ENCODE results near the gene GGT7. TPM values are rescaled to one million over a fixed set of nuclear protein-coding genes. Genes with fewer than 3 reads are reported as not detected.

GGT7 gene
- total and polyA plus RNA-seq, 9 of the 15 experiments (the other 6 are each of a cell fraction or from before 2014, with no cell fraction given): 0.04 to 18.3 (median 5.9) TPM

GRCh38 chr20:34875642-34876405 lies 3.2 kb upstream of the GGT7 start (continued):
- no peak for TF ChIP-seq ERF (CRISPR knock-in tag; IDR thresholded peaks at IDR 0.05)
- no peak for TF ChIP-seq KDM4B (IDR thresholded peaks at IDR 0.05; ENCODE audit: borderline replicate concordance in 2 of 2, low read depth in 1 of 2)
- TF ChIP-seq GABPB1 (CRISPR knock-in tag; IDR thresholded peaks at IDR 0.05): no peak; the same call in 1 of the 2 replicates
- TF ChIP-seq HINFP (tag; conservative IDR thresholded peaks at IDR 0.05; ENCODE audit: low read depth): no peak
- TF ChIP-seq E2F8 (IDR thresholded peaks at IDR 0.05; ENCODE audit: low read depth, partially characterized antibody): no peak
- no peak for TF ChIP-seq POLR3A (IDR thresholded peaks at IDR 0.05; ENCODE audit: borderline replicate concordance, extremely low read depth, insufficient read depth, insufficient read length)
- no peak for TF ChIP-seq PTRF (tag; IDR thresholded peaks at IDR 0.05)
- TF ChIP-seq ELF2 (CRISPR knock-in tag; IDR thresholded peaks at IDR 0.05): no peak
- TF ChIP-seq NFE2L1 (tag; IDR thresholded peaks at IDR 0.05; ENCODE audit: borderline replicate concordance, low read depth): no peak
- no peak for TF ChIP-seq HMGXB4 (CRISPR knock-in tag; IDR thresholded peaks at IDR 0.05)
- no peak for TF ChIP-seq ZNF184 (CRISPR knock-in tag; IDR thresholded peaks at IDR 0.05)
- no peak for TF ChIP-seq HMGN3 (IDR thresholded peaks at IDR 0.05; ENCODE audit: borderline replicate concordance, extremely low read depth, insufficient read length, low read depth, low read length)
- no peak for TF ChIP-seq DIDO1 (tag; IDR thresholded peaks at IDR 0.05; ENCODE audit: low read depth)
- no peak for TF ChIP-seq KDM2B (CRISPR knock-in tag; IDR thresholded peaks at IDR 0.05)
- no peak for TF ChIP-seq ZNF507 (tag; conservative IDR thresholded peaks at IDR 0.05)
- no peak for TF ChIP-seq TCF15 (CRISPR knock-in tag; IDR thresholded peaks at IDR 0.05)
- TF ChIP-seq ZNF140 (CRISPR knock-in tag; IDR thresholded peaks at IDR 0.05): no peak
- TF ChIP-seq TRIM28 (IDR thresholded peaks at IDR 0.05): no peak
- TF ChIP-seq ZEB2 (IDR thresholded peaks at IDR 0.05): peak; percentile 94
- TF ChIP-seq PHF20 (IDR thresholded peaks at IDR 0.05; ENCODE audit: partially characterized antibody): no peak
